SU-DHL-6 (cell line): ENCODE measurements around the gene BTN2A1.

Experiments
- H2AFZ ChIP-seq: fragments of 200-600 bp; sonication (generic); 2 replicates; pipeline ENCODE4 v1.6.1; 2014; ENCODE audit warnings: low read depth, mild to moderate bottlenecking, moderate library complexity, mixed read lengths, antibody characterized with exemption, low read length; ENCODE audit not compliant: severe bottlenecking
- H3F3A ChIP-seq: fragments of 200-600 bp; shearing (Covaris generic); 2 replicates; pipeline ENCODE4 v1.6.0; 2016; ENCODE audit warnings: antibody characterized with exemption, mild to moderate bottlenecking; ENCODE audit not compliant: insufficient read depth
- H3K27ac ChIP-seq: fragments of 200-600 bp; sonication (generic); 2 replicates; pipeline ENCODE4 v1.5.1; 2016; ENCODE audit warnings: low read depth, mild to moderate bottlenecking, low read length, moderate library complexity, mixed read lengths
- H3K27me3 ChIP-seq: fragments of 200-600 bp; sonication (generic), shearing (Covaris generic); 2 replicates; pipeline ENCODE4 v1.6.0; 2014; ENCODE audit warnings: mild to moderate bottlenecking, low read length
- H3K36me3 ChIP-seq: fragments of 200-600 bp; sonication (generic); 2 replicates; pipeline ENCODE4 v1.6.1; 2014; ENCODE audit warnings: mild to moderate bottlenecking, low read length, mixed read lengths
- H3K4me2 ChIP-seq: fragments of 300-600, 200-600 bp; shearing (Covaris generic), sonication (generic); 2 replicates; pipeline ENCODE4 v1.6.0; 2014; ENCODE audit warnings: low read length, low read depth, mild to moderate bottlenecking; ENCODE audit not compliant: poor library complexity, severe bottlenecking
- H3K4me3 ChIP-seq: fragments of 200-600 bp; sonication (generic); 2 replicates; pipeline ENCODE4 v1.5.1; 2014; ENCODE audit warnings: antibody characterized with exemption, low read length, mild to moderate bottlenecking, mixed read lengths; ENCODE audit not compliant: insufficient read depth, poor library complexity, severe bottlenecking
- H3K79me2 ChIP-seq: fragments of 200-600 bp; sonication (generic); 2 replicates; pipeline ENCODE4 v1.6.1; 2014; ENCODE audit warnings: mild to moderate bottlenecking, low read length, moderate library complexity; ENCODE audit not compliant: insufficient read depth
- H3K9ac ChIP-seq: fragments of 200-600 bp; sonication (generic); 2 replicates; pipeline ENCODE4 v1.7.0; 2014; ENCODE audit warnings: mild to moderate bottlenecking, low read length
- H3K9me2 ChIP-seq: fragments of 200-600 bp; sonication (generic); replicated peaks from 2 replicates; pipeline ENCODE4 v1.6.1; 2014; ENCODE audit warnings: low read length; ENCODE audit not compliant: insufficient read depth
- H3K9me3 ChIP-seq: fragments of 200-600 bp; sonication (generic); 2 replicates; pipeline ENCODE4 v1.6.1; 2014; ENCODE audit warnings: low read length, mixed read lengths; ENCODE audit not compliant: insufficient read depth
- H4K20me1 ChIP-seq: fragments of 200-600 bp; sonication (generic); 2 replicates; pipeline ENCODE4 v1.6.1; 2014; ENCODE audit warnings: low read depth, mild to moderate bottlenecking, antibody characterized with exemption, low read length, moderate library complexity, mixed read lengths
- EZH2phosphoT487 ChIP-seq: fragments of 200-600 bp; sonication (generic), shearing (Covaris generic); conservative IDR thresholded peaks from 2 replicates; pipeline ENCODE4 v1.6.1; 2018; ENCODE audit warnings: mild to moderate bottlenecking, antibody characterized with exemption, low read length, moderate library complexity, mixed read lengths
- TF ChIP-seq, protein P1 (sequence below): fragments of 200-600 bp; sonication (generic); IDR thresholded peaks from one replicate; pipeline ENCODE4 v1.5.1; 2017; ENCODE audit warnings: antibody characterized with exemption, mild to moderate bottlenecking, low read length, moderate library complexity; ENCODE audit not compliant: insufficient read depth, poor library complexity, severe bottlenecking

Gene BTN2A1

GRCh38 chr6:26464416-26465131 lies 6.8 kb downstream of the BTN2A1 start:
- TF ChIP-seq EZH2phosphoT487, result no peak
- TF ChIP-seq, protein P1, sequence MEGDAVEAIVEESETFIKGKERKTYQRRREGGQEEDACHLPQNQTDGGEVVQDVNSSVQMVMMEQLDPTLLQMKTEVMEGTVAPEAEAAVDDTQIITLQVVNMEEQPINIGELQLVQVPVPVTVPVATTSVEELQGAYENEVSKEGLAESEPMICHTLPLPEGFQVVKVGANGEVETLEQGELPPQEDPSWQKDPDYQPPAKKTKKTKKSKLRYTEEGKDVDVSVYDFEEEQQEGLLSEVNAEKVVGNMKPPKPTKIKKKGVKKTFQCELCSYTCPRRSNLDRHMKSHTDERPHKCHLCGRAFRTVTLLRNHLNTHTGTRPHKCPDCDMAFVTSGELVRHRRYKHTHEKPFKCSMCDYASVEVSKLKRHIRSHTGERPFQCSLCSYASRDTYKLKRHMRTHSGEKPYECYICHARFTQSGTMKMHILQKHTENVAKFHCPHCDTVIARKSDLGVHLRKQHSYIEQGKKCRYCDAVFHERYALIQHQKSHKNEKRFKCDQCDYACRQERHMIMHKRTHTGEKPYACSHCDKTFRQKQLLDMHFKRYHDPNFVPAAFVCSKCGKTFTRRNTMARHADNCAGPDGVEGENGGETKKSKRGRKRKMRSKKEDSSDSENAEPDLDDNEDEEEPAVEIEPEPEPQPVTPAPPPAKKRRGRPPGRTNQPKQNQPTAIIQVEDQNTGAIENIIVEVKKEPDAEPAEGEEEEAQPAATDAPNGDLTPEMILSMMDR, result no peak
- H3K36me3 ChIP-seq, result peaks cover 37% of the 10 kb centered on the region; the same call in 1 of the 2 replicates

DNA sequence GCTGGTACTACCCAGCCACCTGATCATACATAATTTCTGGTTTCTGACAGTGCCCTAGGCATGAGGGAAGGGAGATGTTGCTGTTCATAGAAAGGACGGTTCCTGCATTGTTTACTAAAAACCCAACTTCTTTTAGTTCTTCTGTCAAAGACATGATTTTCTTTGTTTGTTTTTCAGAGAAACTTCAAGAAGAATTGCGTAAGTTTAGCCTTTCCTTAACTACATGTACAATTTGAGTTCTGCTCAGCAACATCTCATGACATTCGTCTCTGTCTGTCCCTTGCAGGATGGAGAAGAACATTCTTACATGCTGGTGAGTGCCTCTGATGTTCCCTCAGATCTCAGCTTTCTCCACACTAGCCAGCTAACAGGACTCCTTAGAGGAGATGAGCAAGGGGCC lies 8.0 kb downstream of the BTN2A1 start:
- TF ChIP-seq EZH2phosphoT487, result no peak
- TF ChIP-seq, protein P1, result no peak
- Histone ChIP-seq H3F3A (peaks cover 2% of the 10 kb centered on the region; the same call in 1 of the 2 replicates), H3K36me3 (peaks cover 28% of the 10 kb centered on the region; the same call in 1 of the 2 replicates), H3K79me2 (peaks cover 9% of the 10 kb centered on the region; the same call in 1 of the 2 replicates), H3K27ac (no peak overlapping the region), H3K27me3 (no peaks in the 10 kb centered on the region), H3K9me2 (no peaks in the 10 kb centered on the region), H3K9me3 (no peaks in the 10 kb centered on the region), H3K4me3 (no peak overlapping the region), H2AFZ (no peak overlapping the region), H3K4me2 (no peak overlapping the region), H3K9ac (no peak overlapping the region), H4K20me1 (no peaks in the 10 kb centered on the region)

More at GRCh38 chr6:26464416-26465131, 6.8 kb downstream of the BTN2A1 start:
- H2AFZ ChIP-seq, result no peak overlapping the region
- no peaks in the 10 kb centered on the region for H3K9me3 ChIP-seq
- H3K4me3 ChIP-seq, result no peak overlapping the region
- no peak overlapping the region for H3K9ac ChIP-seq
- no peaks in the 10 kb centered on the region for H4K20me1 ChIP-seq
- H3K27ac ChIP-seq, result no peak overlapping the region
- H3K9me2 ChIP-seq, result no peaks in the 10 kb centered on the region
- H3K4me2 ChIP-seq, result no peak overlapping the region
- no peaks in the 10 kb centered on the region for H3K27me3 ChIP-seq
- peaks cover 21% of the 10 kb centered on the region; the same call in 1 of the 2 replicates for H3K79me2 ChIP-seq
- H3F3A ChIP-seq, result no peaks in the 10 kb centered on the region

DNA sequence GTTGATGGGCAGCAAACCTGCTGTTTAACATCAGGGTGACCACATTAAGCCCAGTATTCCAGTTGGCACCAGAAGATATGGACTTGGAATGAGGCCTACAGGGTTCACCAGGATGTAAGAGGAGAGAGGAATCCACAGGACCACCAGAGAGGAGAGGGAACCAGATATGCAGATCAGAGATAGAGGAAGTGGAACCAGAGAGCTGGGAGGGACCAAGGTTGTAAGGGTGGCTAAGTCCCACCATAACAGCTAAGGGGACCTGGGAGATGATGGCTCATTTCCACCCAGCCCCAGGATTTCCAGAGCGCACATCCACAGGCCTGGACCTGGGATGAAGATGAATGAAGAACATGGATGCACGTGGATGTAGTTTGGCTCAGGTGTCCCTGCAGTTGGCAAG lies 11.1 kb downstream of the BTN2A1 start:
- Histone ChIP-seq H3K27ac (no peak overlapping the region), H3K79me2 (no peaks in the 10 kb centered on the region), H4K20me1 (no peaks in the 10 kb centered on the region), H3K36me3 (peaks cover 22% of the 10 kb centered on the region), H3K9me2 (no peaks in the 10 kb centered on the region), H3K9me3 (peaks cover 15% of the 10 kb centered on the region; the same call in 1 of the 2 replicates), H3K4me2 (no peak overlapping the region), H3K4me3 (no peak overlapping the region), H3K9ac (no peak overlapping the region), H3F3A (peaks cover 6% of the 10 kb centered on the region), H3K27me3 (no peaks in the 10 kb centered on the region), H2AFZ (no peak overlapping the region)
- TF ChIP-seq, protein P1, result no peak
- no peak for TF ChIP-seq EZH2phosphoT487
